Measurements from ENCODE around the gene GXYLT1. TPM values are rescaled to one million over a fixed set of nuclear protein-coding genes. Genes with fewer than 3 reads are reported as not detected.

The GXYLT1 gene
- polyA plus RNA-seq, 1 experiment, result 3.8 TPM

DNA sequence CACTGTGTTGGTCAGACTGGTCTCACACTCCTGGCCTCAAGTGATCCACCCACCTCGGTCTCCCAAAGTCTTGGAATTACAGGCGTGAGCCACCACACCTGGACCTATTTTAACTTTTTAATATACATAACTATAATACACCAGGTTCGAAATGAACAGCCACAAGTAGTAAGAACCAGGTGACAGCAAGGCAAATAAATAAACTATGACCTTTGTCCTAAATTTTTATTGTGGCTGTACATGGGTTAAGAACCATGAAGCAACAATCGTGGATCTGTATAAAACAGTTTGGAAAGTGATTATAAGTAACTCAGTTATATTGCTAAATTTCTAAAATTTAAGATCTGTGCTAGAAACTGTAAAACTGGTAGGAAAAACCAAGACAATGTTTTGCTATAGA, 41.5 kb downstream of the GXYLT1 start:
- Histone ChIP-seq H3K4me3 (ENCODE audit: low read depth, low read length) (no peak overlapping the region), H3K27me3 (ENCODE audit: control insufficient read depth, insufficient read depth, low read length) (no peaks in the 10 kb centered on the region), H3K36me3 (ENCODE audit: control insufficient read depth, insufficient read depth, low read length) (no peaks in the 10 kb centered on the region)
- ChIA-PET CTCF (interaction anchor here (0.9 kb wide), 1 partner anchor 424 kb away, joined by 5 read pairs; no protein-coding TSS in a partner anchor), POLR2A (no interaction called here)
- TF ChIP-seq, protein P1, sequence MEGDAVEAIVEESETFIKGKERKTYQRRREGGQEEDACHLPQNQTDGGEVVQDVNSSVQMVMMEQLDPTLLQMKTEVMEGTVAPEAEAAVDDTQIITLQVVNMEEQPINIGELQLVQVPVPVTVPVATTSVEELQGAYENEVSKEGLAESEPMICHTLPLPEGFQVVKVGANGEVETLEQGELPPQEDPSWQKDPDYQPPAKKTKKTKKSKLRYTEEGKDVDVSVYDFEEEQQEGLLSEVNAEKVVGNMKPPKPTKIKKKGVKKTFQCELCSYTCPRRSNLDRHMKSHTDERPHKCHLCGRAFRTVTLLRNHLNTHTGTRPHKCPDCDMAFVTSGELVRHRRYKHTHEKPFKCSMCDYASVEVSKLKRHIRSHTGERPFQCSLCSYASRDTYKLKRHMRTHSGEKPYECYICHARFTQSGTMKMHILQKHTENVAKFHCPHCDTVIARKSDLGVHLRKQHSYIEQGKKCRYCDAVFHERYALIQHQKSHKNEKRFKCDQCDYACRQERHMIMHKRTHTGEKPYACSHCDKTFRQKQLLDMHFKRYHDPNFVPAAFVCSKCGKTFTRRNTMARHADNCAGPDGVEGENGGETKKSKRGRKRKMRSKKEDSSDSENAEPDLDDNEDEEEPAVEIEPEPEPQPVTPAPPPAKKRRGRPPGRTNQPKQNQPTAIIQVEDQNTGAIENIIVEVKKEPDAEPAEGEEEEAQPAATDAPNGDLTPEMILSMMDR (IDR thresholded peaks at IDR 0.05; ENCODE audit: insufficient read depth, low read depth, low read length), result no peak
- DNase-seq (ENCODE audit: low read depth), result no peak

DNA sequence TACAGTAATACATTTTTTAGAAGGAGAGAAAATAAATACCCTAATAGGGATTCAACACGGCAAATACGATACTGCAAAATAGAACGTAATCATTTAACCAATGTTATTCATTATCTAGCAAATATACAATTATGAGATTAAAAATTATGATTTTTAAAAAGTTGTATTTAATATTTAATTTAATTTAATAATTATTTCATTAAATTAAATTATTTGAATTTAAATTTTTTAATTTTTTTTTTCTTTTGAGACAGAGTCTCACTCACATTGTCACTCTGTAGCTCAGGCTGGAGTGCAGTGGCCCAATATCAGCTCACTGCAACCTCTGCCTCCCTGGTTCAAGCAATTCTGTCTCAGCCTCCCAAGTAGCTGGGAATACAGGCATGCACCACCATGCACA, 42.0 kb downstream of the GXYLT1 start:
- H3K4me3 ChIP-seq (ENCODE audit: low read depth, low read length), result no peak overlapping the region
- CTCF ChIA-PET, result no interaction called here
- no peak for DNase-seq (ENCODE audit: low read depth)
- H3K27me3 ChIP-seq (ENCODE audit: control insufficient read depth, insufficient read depth, low read length), result no peaks in the 10 kb centered on the region
- POLR2A ChIA-PET, result no interaction called here
- TF ChIP-seq, protein P1 (IDR thresholded peaks at IDR 0.05; ENCODE audit: insufficient read depth, low read depth, low read length), result no peak
- H3K36me3 ChIP-seq (ENCODE audit: control insufficient read depth, insufficient read depth, low read length), result no peaks in the 10 kb centered on the region

DNA sequence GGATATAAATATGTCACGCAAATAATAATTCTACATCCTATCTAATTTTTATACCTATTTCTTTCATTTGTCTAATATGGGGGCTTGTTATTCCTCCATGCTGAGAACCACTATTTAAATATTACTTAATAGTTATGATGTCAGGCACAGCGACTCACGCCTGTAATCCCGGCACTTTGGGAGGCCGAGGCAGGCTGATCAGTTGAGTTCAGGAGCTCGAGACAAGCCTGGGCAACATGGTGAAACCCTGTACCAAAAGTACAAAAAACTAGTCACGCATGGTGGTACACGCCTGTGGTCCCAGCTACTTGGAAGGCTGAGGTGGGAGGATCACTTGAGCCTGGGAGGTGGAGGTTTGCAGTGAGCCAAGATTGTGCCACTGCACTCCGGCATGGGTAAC, 45.2 kb downstream of the GXYLT1 start:
- CTCF ChIA-PET, result interaction anchor here (1.3 kb wide), 1 partner anchor 8 kb away, joined by 3 read pairs; no protein-coding TSS in a partner anchor

DNA sequence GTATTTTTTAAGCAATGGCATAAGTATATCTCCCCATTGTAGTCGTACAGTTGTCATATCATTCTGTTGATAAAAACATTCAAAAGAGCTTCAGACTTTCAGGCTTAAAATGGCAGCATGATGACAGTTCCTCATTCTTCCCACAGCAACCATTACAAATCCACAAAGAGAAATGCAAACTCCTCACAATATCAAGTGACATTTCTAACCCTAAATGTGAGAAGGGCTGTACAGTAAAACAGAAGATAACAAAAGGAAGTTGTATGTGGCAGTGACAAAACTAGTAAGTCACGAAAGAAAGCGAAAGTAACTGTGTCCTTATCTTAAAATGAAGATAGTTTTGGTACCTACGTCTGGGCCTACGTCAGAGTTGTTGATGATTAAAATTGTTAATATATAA, 46.7 kb downstream of the GXYLT1 start:
- Histone ChIP-seq H3K4me3 (ENCODE audit: low read depth, low read length) (no peak overlapping the region), H3K27me3 (ENCODE audit: control insufficient read depth, insufficient read depth, low read length) (no peaks in the 10 kb centered on the region), H3K36me3 (ENCODE audit: control insufficient read depth, insufficient read depth, low read length) (no peaks in the 10 kb centered on the region)
- TF ChIP-seq, protein P1 (IDR thresholded peaks at IDR 0.05; ENCODE audit: insufficient read depth, low read depth, low read length), result no peak
- no peak for DNase-seq (ENCODE audit: low read depth)
- ChIA-PET CTCF (no interaction called here), POLR2A (interaction anchor here (0.6 kb wide), 1 partner anchor 12 kb away, joined by 3 read pairs; no protein-coding TSS in a partner anchor)

More for the DNA sequence above, 45.2 kb downstream of the GXYLT1 start:
- POLR2A ChIA-PET, result no interaction called here
- H3K36me3 ChIP-seq (ENCODE audit: control insufficient read depth, insufficient read depth, low read length), result no peaks in the 10 kb centered on the region
- DNase-seq (ENCODE audit: low read depth), result no peak
- H3K4me3 ChIP-seq (ENCODE audit: low read depth, low read length), result no peak overlapping the region
- H3K27me3 ChIP-seq (ENCODE audit: control insufficient read depth, insufficient read depth, low read length), result no peaks in the 10 kb centered on the region
- TF ChIP-seq, protein P1 (IDR thresholded peaks at IDR 0.05; ENCODE audit: insufficient read depth, low read depth, low read length), result no peak

DNA sequence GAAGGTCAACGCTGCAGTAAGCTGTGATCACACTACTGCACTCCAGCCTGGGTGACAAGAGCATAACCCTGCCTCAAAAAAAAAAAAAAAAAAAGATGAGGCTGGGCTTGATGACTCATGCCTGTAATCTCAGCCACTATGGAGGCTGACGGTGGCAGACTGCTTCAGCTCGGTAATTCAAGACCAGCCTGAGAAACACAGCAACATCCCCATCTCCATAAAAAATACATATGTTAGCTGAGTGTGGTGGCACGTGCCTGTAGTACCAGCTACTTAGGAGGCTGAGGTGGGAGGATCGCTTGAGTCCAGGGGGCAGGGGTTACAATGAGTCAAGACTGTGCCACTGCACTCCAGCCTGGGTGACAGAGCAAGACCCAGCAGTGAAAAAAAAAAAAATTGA, 50.4 kb downstream of the GXYLT1 start:
- no peaks in the 10 kb centered on the region for H3K27me3 ChIP-seq (ENCODE audit: control insufficient read depth, insufficient read depth, low read length)
- H3K36me3 ChIP-seq (ENCODE audit: control insufficient read depth, insufficient read depth, low read length), result no peaks in the 10 kb centered on the region
- TF ChIP-seq, protein P1 (IDR thresholded peaks at IDR 0.05; ENCODE audit: insufficient read depth, low read depth, low read length), result no peak
- no peak overlapping the region for H3K4me3 ChIP-seq (ENCODE audit: low read depth, low read length)
- CTCF ChIA-PET, result interaction anchor here (0.6 kb wide), 1 partner anchor 406 kb away, joined by 3 read pairs; no protein-coding TSS in a partner anchor
- POLR2A ChIA-PET, result no interaction called here
- no peak for DNase-seq (ENCODE audit: low read depth)

Data from BJ (cell line).